IMR-90 (cell line): ENCODE data around the gene PAX5. TPM values are rescaled to one million over a fixed set of nuclear protein-coding genes. Genes with fewer than 3 reads are reported as not detected.

Source experiments
- ATAC-seq: fragments of 200-7000 bp; cut with Tn5 transposase; 2 replicates; pipeline ENCODE4 v1.9.1; 2020; ENCODE audit warnings: low read depth, mild to moderate bottlenecking, moderate library complexity
- BruUV-seq: library from RNA; stranded (reverse); fragments of 400-500 nt; replicated peaks from 2 replicates; lab custom pipeline; 2021; lab: Mats Ljungman, UMichigan
- CTCF ChIA-PET: fragments of 300-600 bp; formaldehyde crosslinking; extraction: SDS; loops from one replicate; lab custom pipeline; 2021; ENCODE audit warnings: antibody characterized with exemption; lab: Yijun Ruan, JAX
- POLR2A ChIA-PET: fragments of 300-600 bp; sonication (Branson Sonifier 250); formaldehyde crosslinking; loops from one replicate; lab custom pipeline; 2022; ENCODE audit warnings: antibody characterized with exemption; ENCODE audit not compliant: unreplicated experiment; lab: Charles Lee
- DNase-seq: peaks from one replicate; pipeline ENCODE4 v3.0.0; 2013
- H2AFZ ChIP-seq: replicated peaks from 2 replicates; pipeline ENCODE3; 2013; ENCODE audit warnings: low read length, mild to moderate bottlenecking; ENCODE audit not compliant: poor library complexity
- H2AK5ac ChIP-seq: 2 replicates; pipeline ENCODE4 v1.6.1; 2013; ENCODE audit warnings: low read depth, low read length, inconsistent platforms
- H2AK9ac ChIP-seq: replicated peaks from 2 replicates; pipeline ENCODE3; 2013; ENCODE audit warnings: mild to moderate bottlenecking, low read depth, low read length, moderate library complexity; ENCODE audit not compliant: poor library complexity
- H2BK120ac ChIP-seq: 2 replicates; pipeline ENCODE4 v1.6.1; 2013; ENCODE audit warnings: low read depth, low read length, inconsistent platforms
- H2BK15ac ChIP-seq: 3 replicates; pipeline ENCODE4 v1.6.1; 2013; ENCODE audit warnings: low read depth, low read length, inconsistent platforms
- H2BK20ac ChIP-seq: 2 replicates; pipeline ENCODE4 v1.6.1; 2013; ENCODE audit warnings: low read depth, mild to moderate bottlenecking, inconsistent platforms, low read length, moderate library complexity
- H2BK5ac ChIP-seq: 2 replicates; pipeline ENCODE4 v1.6.1; 2013; ENCODE audit warnings: mild to moderate bottlenecking, low read depth, low read length, inconsistent platforms; ENCODE audit not compliant: poor library complexity, severe bottlenecking
- H3K14ac ChIP-seq: replicated peaks from 2 replicates; pipeline ENCODE4 v1.6.1; 2013; ENCODE audit warnings: low read depth, low read length, inconsistent platforms
- H3K18ac ChIP-seq: 2 replicates; pipeline ENCODE4 v1.6.1; 2013; ENCODE audit warnings: low read depth, low read length, control low read depth
- H3K23ac ChIP-seq: 2 replicates; pipeline ENCODE4 v1.6.1; 2013; ENCODE audit warnings: low read depth, low read length, inconsistent platforms
- H3K27ac ChIP-seq: 2 replicates; pipeline ENCODE4 v1.5.1; 2013; ENCODE audit warnings: mild to moderate bottlenecking, control low read depth, low read length; ENCODE audit not compliant: insufficient read depth
- H3K27me3 ChIP-seq: 2 replicates; pipeline ENCODE4 v1.6.1; 2013; ENCODE audit warnings: low read length; ENCODE audit not compliant: control insufficient read depth, insufficient read depth
- H3K36me3 ChIP-seq: 2 replicates; pipeline ENCODE4 v1.6.1; 2013; ENCODE audit warnings: low read length, mixed read lengths; ENCODE audit not compliant: control insufficient read depth, insufficient read depth
- H3K4ac ChIP-seq: 2 replicates; pipeline ENCODE4 v1.6.1; 2013; ENCODE audit warnings: low read depth, low read length, inconsistent platforms
- H3K4me1 ChIP-seq: 2 replicates; pipeline ENCODE4 v1.6.1; 2013; ENCODE audit warnings: low read length, mixed read lengths; ENCODE audit not compliant: control insufficient read depth, insufficient read depth
- H3K4me2 ChIP-seq: 2 replicates; pipeline ENCODE4 v1.6.1; 2013; ENCODE audit warnings: low read depth, mild to moderate bottlenecking, control low read depth, low read length, moderate library complexity
- H3K4me3 ChIP-seq: 2 replicates; pipeline ENCODE4 v1.5.1; 2013; ENCODE audit warnings: low read depth, mild to moderate bottlenecking, control low read depth, low read length, moderate library complexity; ENCODE audit not compliant: insufficient read depth
- H3K56ac ChIP-seq: 2 replicates; pipeline ENCODE4 v1.6.1; 2013; ENCODE audit warnings: low read length, inconsistent platforms; ENCODE audit not compliant: insufficient read depth; ENCODE audit errors: extremely low read depth
- H3K79me1 ChIP-seq, 2 experiments: 2 replicates each; pipeline ENCODE4 v1.6.1; 2013; ENCODE audit warnings: low read length in 2 of 2, inconsistent platforms in 1 of 2, low read depth in 1 of 2
- H3K9ac ChIP-seq: 2 replicates; pipeline ENCODE4 v1.6.1; 2013; ENCODE audit warnings: low read depth, low read length, control low read depth
- H3K9me1 ChIP-seq: 2 replicates; pipeline ENCODE4 v1.6.1; 2013; ENCODE audit warnings: low read length, inconsistent platforms; ENCODE audit not compliant: insufficient read depth
- H3K9me3 ChIP-seq: 2 replicates; pipeline ENCODE4 v1.6.1; 2013; ENCODE audit warnings: low read length; ENCODE audit not compliant: control insufficient read depth, insufficient read depth
- H4K20me1 ChIP-seq: 2 replicates; pipeline ENCODE4 v1.6.1; 2013; ENCODE audit warnings: low read length, inconsistent platforms; ENCODE audit not compliant: insufficient read depth
- H4K5ac ChIP-seq: 2 replicates; pipeline ENCODE4 v1.6.1; 2013; ENCODE audit warnings: mild to moderate bottlenecking, low read depth, low read length, control low read depth
- H4K8ac ChIP-seq, 2 experiments: 2 replicates each; pipeline ENCODE4 v1.6.1; 2013; ENCODE audit warnings: low read depth in 2 of 2, low read length in 2 of 2, control low read depth in 1 of 2, inconsistent platforms in 1 of 2
- H4K91ac ChIP-seq: 2 replicates; pipeline ENCODE4 v1.6.1; 2013; ENCODE audit warnings: low read depth, low read length, inconsistent platforms; ENCODE audit not compliant: insufficient read depth
- CEBPB ChIP-seq: IDR thresholded peaks from 2 replicates; pipeline ENCODE4 v1.6.1; 2012; ENCODE audit warnings: low read depth, low read length, improper control_type of control experiment
- ELK1 ChIP-seq: fragments of 150-350 bp; IDR thresholded peaks from 2 replicates; pipeline ENCODE4 v1.6.1; 2016; ENCODE audit warnings: low read depth, mild to moderate bottlenecking, low read length, moderate library complexity, borderline replicate concordance
- FOS ChIP-seq: fragments of 150-350 bp; IDR thresholded peaks from 2 replicates; pipeline ENCODE4 v1.6.1; 2016; ENCODE audit warnings: low read depth, low read length
- MAFK ChIP-seq: IDR thresholded peaks from 2 replicates; pipeline ENCODE4 v1.6.1; 2012; ENCODE audit warnings: low read depth, low read length, improper control_type of control experiment
- MXI1 ChIP-seq: IDR thresholded peaks from 2 replicates; pipeline ENCODE4 v1.6.1; 2012; ENCODE audit warnings: low read depth, mild to moderate bottlenecking, low read length, moderate library complexity, borderline replicate concordance
- NFE2L2 ChIP-seq: fragments of 150-350 bp; IDR thresholded peaks from 2 replicates; pipeline ENCODE4 v1.6.1; 2016; ENCODE audit warnings: low read depth, mild to moderate bottlenecking, low read length
- RCOR1 ChIP-seq: IDR thresholded peaks from 2 replicates; pipeline ENCODE4 v1.6.1; 2012; ENCODE audit warnings: mild to moderate bottlenecking, low read length, improper control_type of control experiment; ENCODE audit not compliant: insufficient replicate concordance
- WGBS, 2 experiments: methylation state at CpG; one replicate each; pipeline versions ENCODE4 v1.1.5 to v1.1.7; 2013; ENCODE audit warnings: missing lambda C conversion rate in 2 of 2; ENCODE audit not compliant: insufficient read length in 1 of 2; ENCODE audit errors: extremely low coverage in 2 of 2; 5-methylcytosine and 5-hydroxymethylcytosine counted together
- dilution Hi-C: fragments of 300-500 bp; cut with HindIII; formaldehyde crosslinking; loops from one replicate; pipeline ENCODE4 v1.14.3; 2018; ENCODE audit warnings: low sequenced_read_pairs; ENCODE audit not compliant: unreplicated experiment
- in situ Hi-C: fragments of 300-500 bp; cut with MboI; formaldehyde crosslinking; loops from 3 replicates; pipeline ENCODE4 v1.14.3; 2019; ENCODE audit warnings: low sequenced_read_pairs, inconsistent platforms, mixed read lengths
- intact Hi-C: fragments of 100-400 bp; cut with micrococcal nuclease; formaldehyde crosslinking; loops from 2 replicates; pipeline ENCODE4 v1.10.0; 2022
- polyA plus RNA-seq, 3 experiments: library from polyadenylated mRNA; depleted of rRNA; stranded (reverse); fragments of >200 nt; gene quantifications; 2 replicates each; pipeline ENCODE4 v1.2.3, GENCODE V29; 2012; ENCODE audit warnings: low replicate concordance in 1 of 3
- total RNA-seq: library from RNA; depleted of rRNA; stranded (reverse); fragments of >200 nt; gene quantifications from 2 replicates; pipeline ENCODE4 v1.2.3, GENCODE V29; 2012
- TF ChIP-seq, protein P1 (sequence below): conservative IDR thresholded peaks from 2 replicates; pipeline ENCODE4 v1.5.1; 2012; ENCODE audit warnings: mild to moderate bottlenecking, low read depth, low read length, improper control_type of control experiment

Gene PAX5
- total and polyA plus RNA-seq, 2 of the 4 experiments (the other 2 are of a cell fraction) = not detected

- H3K27ac ChIP-seq = no peak overlapping the region
- POLR2A ChIA-PET = no interaction called here
- H3K9me3 ChIP-seq = peaks cover 5% of the 10 kb centered on the region
- H2BK20ac ChIP-seq = no peak overlapping the region
- H3K9me1 ChIP-seq = no peaks in the 10 kb centered on the region; the same call in 1 of the 2 replicates
- no TSS peak for BruUV-seq
- no peaks in the 10 kb centered on the region for H3K36me3 ChIP-seq
- CTCF ChIA-PET = no interaction called here
- peak overlapping the region; percentile 28 for H2AK9ac ChIP-seq
- H3K4me1 ChIP-seq = no peaks in the 10 kb centered on the region; the same call in 1 of the 2 replicates
- H3K79me1 ChIP-seq = no peaks in the 10 kb centered on the region
- no peak overlapping the region for H2AK5ac ChIP-seq
- H3K4me3 ChIP-seq = no peak overlapping the region
- 4% methylated on average over 6 of the region's 35 CpGs; no CpG with 5 or more reads in 1 of the 2 experiments for WGBS, 2 experiments
- no peak for DNase-seq
- no peak overlapping the region for H3K18ac ChIP-seq
- no peak overlapping the region for H4K91ac ChIP-seq
- no peak for ATAC-seq
- peaks cover 12% of the 10 kb centered on the region; the same call in 1 of the 2 replicates for H4K20me1 ChIP-seq
- H3K23ac ChIP-seq = peak overlapping the region; percentile 85
- no peak overlapping the region for H3K4ac ChIP-seq
- H2BK5ac ChIP-seq = no peak overlapping the region
- no peak overlapping the region for H4K8ac ChIP-seq
- dilution Hi-C loops = no loop called here
- in situ Hi-C loops = no loop called here
- H3K4me2 ChIP-seq = no peak overlapping the region
- no peak overlapping the region for H4K5ac ChIP-seq
- no peak overlapping the region for H2BK120ac ChIP-seq
- intact Hi-C loops = loop anchor here (5.0 kb wide), 1 partner anchor 86 kb away; the partner anchor contains the start of gene ZCCHC7
- H3K27me3 ChIP-seq = peaks cover 93% of the 10 kb centered on the region
- no peak overlapping the region for H2AFZ ChIP-seq
- no peak overlapping the region for H3K56ac ChIP-seq
- H2BK15ac ChIP-seq = no peak overlapping the region
- TF ChIP-seq RCOR1 (no peak), MAFK (no peak), CEBPB (no peak), NFE2L2 (no peak), MXI1 (no peak), ELK1 (no peak), FOS (no peak)
- TF ChIP-seq, protein P1, sequence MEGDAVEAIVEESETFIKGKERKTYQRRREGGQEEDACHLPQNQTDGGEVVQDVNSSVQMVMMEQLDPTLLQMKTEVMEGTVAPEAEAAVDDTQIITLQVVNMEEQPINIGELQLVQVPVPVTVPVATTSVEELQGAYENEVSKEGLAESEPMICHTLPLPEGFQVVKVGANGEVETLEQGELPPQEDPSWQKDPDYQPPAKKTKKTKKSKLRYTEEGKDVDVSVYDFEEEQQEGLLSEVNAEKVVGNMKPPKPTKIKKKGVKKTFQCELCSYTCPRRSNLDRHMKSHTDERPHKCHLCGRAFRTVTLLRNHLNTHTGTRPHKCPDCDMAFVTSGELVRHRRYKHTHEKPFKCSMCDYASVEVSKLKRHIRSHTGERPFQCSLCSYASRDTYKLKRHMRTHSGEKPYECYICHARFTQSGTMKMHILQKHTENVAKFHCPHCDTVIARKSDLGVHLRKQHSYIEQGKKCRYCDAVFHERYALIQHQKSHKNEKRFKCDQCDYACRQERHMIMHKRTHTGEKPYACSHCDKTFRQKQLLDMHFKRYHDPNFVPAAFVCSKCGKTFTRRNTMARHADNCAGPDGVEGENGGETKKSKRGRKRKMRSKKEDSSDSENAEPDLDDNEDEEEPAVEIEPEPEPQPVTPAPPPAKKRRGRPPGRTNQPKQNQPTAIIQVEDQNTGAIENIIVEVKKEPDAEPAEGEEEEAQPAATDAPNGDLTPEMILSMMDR = no peak
- H3K14ac ChIP-seq = no peak overlapping the region
- H3K9ac ChIP-seq = no peak overlapping the region
These were observed 1.7 kb upstream of the PAX5 start for GRCh38 chr9:37035648-37036370.
